ENCODE data around the gene CEP78. TPM values are rescaled to one million over a fixed set of nuclear protein-coding genes. Genes with fewer than 3 reads are reported as not detected.
A peak's percentile ranks its signal among the peaks of the same experiment; 100 is the strongest.

CEP78 gene
- total RNA-seq, 1 experiment from 2014 or later, result 17.8 TPM

- no peak overlapping the region for H3K4me3 Mint-ChIP-seq (ENCODE audit: unreplicated experiment)
- H3K27me3 Mint-ChIP-seq (ENCODE audit: insufficient read depth, unreplicated experiment), result no peaks in the 10 kb centered on the region
- DNase-seq (ENCODE audit: unreplicated experiment), result no peak
- H3K27ac Mint-ChIP-seq (ENCODE audit: low read depth, unreplicated experiment), result peak overlapping the region; percentile 32
- peaks cover 80% of the 10 kb centered on the region for H3K36me3 Mint-ChIP-seq (ENCODE audit: insufficient read depth, unreplicated experiment)
- ChIA-PET POLR2A (interaction anchor here (1.3 kb wide), 1 partner anchor 28 kb away, joined by 4 read pairs; the partner anchor contains the start of gene PSAT1), CTCF (interaction anchor here (0.7 to 1.7 kb wide), 2 partner anchors 43 to 85 kb away, joined by 3 to 6 read pairs; no protein-coding TSS in a partner anchor)
- intact Hi-C loops (cut with micrococcal nuclease), result no loop called here
- TF ChIP-seq CTCF (IDR thresholded peaks at IDR 0.05; ENCODE audit: unreplicated experiment), result no peak
- peaks cover 2% of the 10 kb centered on the region for H3K9me3 Mint-ChIP-seq (ENCODE audit: unreplicated experiment)
- H3K4me1 Mint-ChIP-seq (ENCODE audit: insufficient read depth, unreplicated experiment), result peaks cover under 1% of the 10 kb centered on the region
- no TSS peak for BruUV-seq (replicated peaks)
Measured at GRCh38 chr9:78325343-78325742, 89.5 kb downstream of the CEP78 start.

GRCh38 chr9:78325846-78326360, 90.0 kb downstream of the CEP78 start:
- POLR2A ChIA-PET, result interaction anchor here (0.7 kb wide), 1 partner anchor 81 kb away, joined by 3 read pairs; no protein-coding TSS in a partner anchor
- TF ChIP-seq CTCF (IDR thresholded peaks at IDR 0.05; ENCODE audit: unreplicated experiment), result no peak
- Mint-ChIP-seq H3K4me3 (ENCODE audit: unreplicated experiment) (no peak overlapping the region), H3K27me3 (ENCODE audit: insufficient read depth, unreplicated experiment) (no peaks in the 10 kb centered on the region), H3K4me1 (ENCODE audit: insufficient read depth, unreplicated experiment) (no peaks in the 10 kb centered on the region), H3K27ac (ENCODE audit: low read depth, unreplicated experiment) (peak overlapping the region; percentile 32), H3K36me3 (ENCODE audit: insufficient read depth, unreplicated experiment) (peaks cover 81% of the 10 kb centered on the region), H3K9me3 (ENCODE audit: unreplicated experiment) (no peaks in the 10 kb centered on the region)
- no peak for DNase-seq (ENCODE audit: unreplicated experiment)
- CTCF ChIA-PET, result interaction anchor here (0.7 to 1.7 kb wide), 4 partner anchors 11 to 161 kb away, joined by 3 to 6 read pairs (median 5); no protein-coding TSS in a partner anchor
- no TSS peak for BruUV-seq (replicated peaks)
- intact Hi-C loops (cut with micrococcal nuclease), result no loop called here

GRCh38 chr9:78326564-78326963, 90.7 kb downstream of the CEP78 start:
- CTCF ChIA-PET, result interaction anchor here (0.7 to 1.4 kb wide), 3 partner anchors 12 to 161 kb away, joined by 3 to 5 read pairs (median 5); no protein-coding TSS in a partner anchor
- Mint-ChIP-seq H3K4me1 (ENCODE audit: insufficient read depth, unreplicated experiment) (no peaks in the 10 kb centered on the region), H3K9me3 (ENCODE audit: unreplicated experiment) (peaks cover 7% of the 10 kb centered on the region), H3K4me3 (ENCODE audit: unreplicated experiment) (no peak overlapping the region), H3K27ac (ENCODE audit: low read depth, unreplicated experiment) (no peak overlapping the region), H3K36me3 (ENCODE audit: insufficient read depth, unreplicated experiment) (peaks cover 81% of the 10 kb centered on the region), H3K27me3 (ENCODE audit: insufficient read depth, unreplicated experiment) (no peaks in the 10 kb centered on the region)
- intact Hi-C loops (cut with micrococcal nuclease), result no loop called here
- no peak for DNase-seq (ENCODE audit: unreplicated experiment)
- no peak for TF ChIP-seq CTCF (IDR thresholded peaks at IDR 0.05; ENCODE audit: unreplicated experiment)
- POLR2A ChIA-PET, result no interaction called here
- no TSS peak for BruUV-seq (replicated peaks)

Other genes with a start within 250 kb of the CEP78 start
- gene GNAQ, start 204.3 kb upstream of the CEP78 start, total RNA-seq (2022), result 38.1 and 38.2 TPM in 2 replicates
- gene PSAT1, start 61.0 kb downstream of the CEP78 start, total RNA-seq (2022), result 263 and 326 TPM in 2 replicates

Measured in MCF 10A (cell line).